Stimulated activated CD4-positive, alpha-beta T cell treated with anti-CD3 and anti-CD28 coated beads, Interleukin-2, amount 100 ng/mL, for 4 hours (primary cell): Measurements from ENCODE around the gene REG3G.

Source experiments
- DNase-seq: peaks from one replicate; pipeline ENCODE4 v3.0.0-alpha.2; 2020; ENCODE audit warnings: low read depth

The REG3G gene

GRCh38 chr2:79025421-79025820, at the start of gene REG3G:
Gene REG3G, plus strand, starts transcription at chr2:79025702. Its CDS starts 392 bp downstream, at chr2:79026094.
- no peak for DNase-seq

- DNase-seq: no peak
Measured at GRCh38 chr2:78977661-78978145, 47.8 kb upstream of the REG3G start.

GRCh38 chr2:78978340-78978739, 47.2 kb upstream of the REG3G start:
- DNase-seq: no peak

- DNase-seq: no peak
Measured at GRCh38 chr2:78979380-78980151, 45.9 kb upstream of the REG3G start.

GRCh38 chr2:78980152-78980465, 45.4 kb upstream of the REG3G start:
- DNase-seq: no peak

- DNase-seq: no peak
Measured at GRCh38 chr2:78980871-78981270, 44.6 kb upstream of the REG3G start.

GRCh38 chr2:78982638-78983330, 42.7 kb upstream of the REG3G start:
- no peak for DNase-seq

GRCh38 chr2:78984386-78984785, 41.1 kb upstream of the REG3G start:
- DNase-seq: no peak

GRCh38 chr2:78985558-78985957, 39.9 kb upstream of the REG3G start:
- DNase-seq: no peak

- no peak for DNase-seq
Measured at GRCh38 chr2:78989051-78989450, 36.5 kb upstream of the REG3G start.

GRCh38 chr2:78992451-78992806, 33.1 kb upstream of the REG3G start:
- no peak for DNase-seq

- DNase-seq: no peak
Measured at GRCh38 chr2:78992807-78993517, 32.5 kb upstream of the REG3G start.

- no peak for DNase-seq
Measured at GRCh38 chr2:78993518-78994148, 31.9 kb upstream of the REG3G start.

- DNase-seq: no peak
Measured at GRCh38 chr2:78994789-78995188, 30.7 kb upstream of the REG3G start.

- DNase-seq: no peak
Measured at GRCh38 chr2:78999406-78999805, 26.1 kb upstream of the REG3G start.

- DNase-seq: no peak
Measured at GRCh38 chr2:79000008-79000576, 25.4 kb upstream of the REG3G start.

GRCh38 chr2:79001285-79001684, 24.2 kb upstream of the REG3G start:
- DNase-seq: no peak

- DNase-seq: no peak
Measured at GRCh38 chr2:79004680-79005079, 20.8 kb upstream of the REG3G start.

- DNase-seq: no peak
Measured at GRCh38 chr2:79005216-79005615, 20.3 kb upstream of the REG3G start.

- no peak for DNase-seq
Measured at GRCh38 chr2:79009388-79009787, 16.1 kb upstream of the REG3G start.

- DNase-seq: no peak
Measured at GRCh38 chr2:79011496-79011895, 14.0 kb upstream of the REG3G start.

- DNase-seq: no peak
Measured at GRCh38 chr2:79013629-79014028, 11.9 kb upstream of the REG3G start.
